T-helper 2 cell treated with Interferon-gamma antibody and Interleukin-4, amounts not matched to agents 5 μg/mL and 100 μg/mL, for 36 hours (primary cell): ENCODE data around the gene JAKMIP1.

ENCODE experiments used
- DNase-seq: peaks from one replicate; pipeline ENCODE4 v3.0.0; 2021; ENCODE audit warnings: low spot score
- H3K27ac Mint-ChIP-seq: one replicate; pipeline ENCODE4 v1.8.0; 2021; ENCODE audit warnings: mild to moderate bottlenecking, mixed read lengths
- H3K27me3 Mint-ChIP-seq: one replicate; pipeline ENCODE4 v1.8.0; 2021; ENCODE audit warnings: low read depth, mixed read lengths
- H3K36me3 Mint-ChIP-seq: one replicate; pipeline ENCODE4 v1.8.0; 2021; ENCODE audit warnings: low read depth, mixed read lengths
- H3K4me1 Mint-ChIP-seq: one replicate; pipeline ENCODE4 v1.8.0; 2021; ENCODE audit warnings: low read depth, mixed read lengths
- H3K4me3 Mint-ChIP-seq: one replicate; pipeline ENCODE4 v1.8.0; 2022; ENCODE audit warnings: mild to moderate bottlenecking, moderate library complexity, mixed read lengths
- H3K9me3 Mint-ChIP-seq: one replicate; pipeline ENCODE4 v1.8.0; 2021; ENCODE audit warnings: mixed read lengths

The JAKMIP1 gene

GRCh38 chr4:6056976-6057766 is 143.2 kb downstream of the JAKMIP1 start:
- DNase-seq, result no peak
- H3K4me3 Mint-ChIP-seq, result no peak overlapping the region
- no peaks in the 10 kb centered on the region for H3K4me1 Mint-ChIP-seq
- peaks cover 26% of the 10 kb centered on the region for H3K9me3 Mint-ChIP-seq
- H3K27ac Mint-ChIP-seq, result no peak overlapping the region
- peaks cover 44% of the 10 kb centered on the region for H3K36me3 Mint-ChIP-seq
- H3K27me3 Mint-ChIP-seq, result no peaks in the 10 kb centered on the region

DNA sequence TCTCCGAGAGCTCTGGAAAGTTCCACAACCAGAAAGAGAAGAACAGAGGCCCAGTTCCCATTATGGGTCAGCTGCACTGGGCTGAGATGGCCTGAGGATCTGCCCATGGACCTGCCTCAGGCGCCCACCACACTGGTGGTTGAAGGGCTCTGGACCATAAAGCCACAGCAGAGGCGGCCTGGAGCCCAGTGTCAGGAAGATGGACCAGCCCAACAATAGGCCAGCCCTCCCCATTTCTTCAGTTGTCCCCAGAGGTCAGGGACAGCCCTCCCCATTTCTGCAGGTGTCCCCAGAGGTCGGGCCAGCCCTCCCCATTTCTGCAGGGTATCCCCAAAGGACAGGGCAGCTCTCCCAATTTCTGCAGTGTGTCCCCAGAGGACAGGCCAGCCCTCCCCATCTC is 144.9 kb downstream of the JAKMIP1 start:
- H3K27ac Mint-ChIP-seq, result no peak overlapping the region
- peaks cover 16% of the 10 kb centered on the region for H3K9me3 Mint-ChIP-seq
- H3K4me3 Mint-ChIP-seq, result no peak overlapping the region
- no peaks in the 10 kb centered on the region for H3K27me3 Mint-ChIP-seq
- DNase-seq, result no peak
- H3K4me1 Mint-ChIP-seq, result no peaks in the 10 kb centered on the region
- peaks cover 29% of the 10 kb centered on the region for H3K36me3 Mint-ChIP-seq

DNA sequence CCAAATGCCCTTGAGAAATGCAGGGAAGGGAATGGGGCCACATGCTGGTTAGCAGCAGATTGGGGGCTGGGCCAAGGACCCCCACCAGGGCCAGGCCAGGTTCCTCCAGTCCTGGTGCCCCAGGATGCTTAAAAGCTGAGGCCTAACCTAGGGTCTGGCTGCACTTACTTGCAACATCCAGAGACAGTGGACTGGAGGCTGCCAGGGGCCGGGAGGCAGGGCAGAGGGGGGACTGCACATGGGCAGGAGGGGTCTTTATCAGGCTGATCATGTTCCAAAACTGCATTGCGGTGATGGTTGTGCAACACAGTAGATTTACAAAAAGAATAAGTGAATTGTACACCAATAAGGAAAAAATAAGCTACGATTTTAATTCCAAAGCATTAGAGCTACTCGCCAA is 145.3 kb downstream of the JAKMIP1 start:
- no peak overlapping the region for H3K4me3 Mint-ChIP-seq
- H3K4me1 Mint-ChIP-seq, result no peaks in the 10 kb centered on the region
- H3K36me3 Mint-ChIP-seq, result peaks cover 25% of the 10 kb centered on the region
- H3K9me3 Mint-ChIP-seq, result peaks cover 12% of the 10 kb centered on the region
- H3K27me3 Mint-ChIP-seq, result no peaks in the 10 kb centered on the region
- no peak for DNase-seq
- H3K27ac Mint-ChIP-seq, result no peak overlapping the region

GRCh38 chr4:6054162-6054922 is 146.0 kb downstream of the JAKMIP1 start:
- no peak overlapping the region for H3K27ac Mint-ChIP-seq
- no peak for DNase-seq
- no peak overlapping the region for H3K4me3 Mint-ChIP-seq
- no peaks in the 10 kb centered on the region for H3K4me1 Mint-ChIP-seq
- peaks cover 18% of the 10 kb centered on the region for H3K36me3 Mint-ChIP-seq
- H3K27me3 Mint-ChIP-seq, result no peaks in the 10 kb centered on the region
- H3K9me3 Mint-ChIP-seq, result peaks cover 10% of the 10 kb centered on the region

- H3K9me3 Mint-ChIP-seq, result no peaks in the 10 kb centered on the region
- no peaks in the 10 kb centered on the region for H3K4me1 Mint-ChIP-seq
- DNase-seq, result no peak
- H3K4me3 Mint-ChIP-seq, result no peak overlapping the region
- H3K27ac Mint-ChIP-seq, result no peak overlapping the region
- no peaks in the 10 kb centered on the region for H3K27me3 Mint-ChIP-seq
- peaks cover 7% of the 10 kb centered on the region for H3K36me3 Mint-ChIP-seq
Observed at GRCh38 chr4:6052679-6053078, 147.7 kb downstream of the JAKMIP1 start.

- Mint-ChIP-seq H3K4me1 (no peaks in the 10 kb centered on the region), H3K27ac (no peak overlapping the region), H3K36me3 (no peaks in the 10 kb centered on the region), H3K9me3 (no peaks in the 10 kb centered on the region), H3K4me3 (no peak overlapping the region), H3K27me3 (no peaks in the 10 kb centered on the region)
- no peak for DNase-seq
Observed at GRCh38 chr4:6050551-6050950, 149.8 kb downstream of the JAKMIP1 start.

DNA sequence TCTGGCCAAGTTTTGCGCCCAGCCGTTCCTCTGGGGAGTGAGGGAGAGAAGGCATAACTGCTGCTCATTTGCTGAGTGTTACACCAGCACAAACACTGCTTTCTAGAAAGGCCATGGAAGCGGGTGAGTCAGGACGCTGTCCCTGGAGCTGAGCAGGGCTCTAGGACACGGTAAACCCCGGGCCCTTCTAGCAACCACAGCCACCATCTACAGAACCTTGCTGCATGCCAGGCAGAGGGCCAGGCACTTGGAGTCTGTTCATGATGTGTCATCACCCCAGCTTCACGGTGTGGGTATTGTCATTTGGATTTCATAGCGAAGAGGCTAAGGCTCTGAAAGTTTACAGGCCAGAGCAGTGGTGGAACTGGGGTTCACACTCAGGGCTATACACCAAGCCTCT is 150.4 kb downstream of the JAKMIP1 start:
- Mint-ChIP-seq H3K9me3 (no peaks in the 10 kb centered on the region), H3K4me1 (peaks cover 2% of the 10 kb centered on the region), H3K36me3 (no peaks in the 10 kb centered on the region), H3K27ac (no peak overlapping the region), H3K4me3 (no peak overlapping the region), H3K27me3 (no peaks in the 10 kb centered on the region)
- no peak for DNase-seq

DNA sequence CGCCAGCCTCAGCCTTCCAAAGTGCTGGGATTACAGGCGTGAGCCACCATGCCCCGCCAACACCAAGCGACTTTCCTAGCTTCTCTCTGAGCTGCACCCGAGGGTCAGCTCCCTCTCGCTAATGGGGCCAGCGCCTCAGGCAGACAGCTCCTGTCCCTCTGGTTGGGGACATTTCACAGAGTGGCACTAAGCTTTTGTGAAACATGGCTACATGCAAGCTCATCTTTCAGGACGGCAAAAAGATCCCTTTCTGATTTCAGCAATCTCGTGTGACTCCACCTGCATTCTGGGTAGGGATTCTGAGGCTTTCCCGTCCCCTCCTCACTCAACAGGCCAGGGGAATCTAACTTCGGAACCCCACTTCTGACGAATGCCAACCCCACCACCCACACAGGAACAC is 151.1 kb downstream of the JAKMIP1 start:
- no peak overlapping the region for H3K27ac Mint-ChIP-seq
- H3K9me3 Mint-ChIP-seq, result no peaks in the 10 kb centered on the region
- H3K4me3 Mint-ChIP-seq, result no peak overlapping the region
- DNase-seq, result no peak
- H3K27me3 Mint-ChIP-seq, result no peaks in the 10 kb centered on the region
- peaks cover 2% of the 10 kb centered on the region for H3K4me1 Mint-ChIP-seq
- H3K36me3 Mint-ChIP-seq, result no peaks in the 10 kb centered on the region

DNA sequence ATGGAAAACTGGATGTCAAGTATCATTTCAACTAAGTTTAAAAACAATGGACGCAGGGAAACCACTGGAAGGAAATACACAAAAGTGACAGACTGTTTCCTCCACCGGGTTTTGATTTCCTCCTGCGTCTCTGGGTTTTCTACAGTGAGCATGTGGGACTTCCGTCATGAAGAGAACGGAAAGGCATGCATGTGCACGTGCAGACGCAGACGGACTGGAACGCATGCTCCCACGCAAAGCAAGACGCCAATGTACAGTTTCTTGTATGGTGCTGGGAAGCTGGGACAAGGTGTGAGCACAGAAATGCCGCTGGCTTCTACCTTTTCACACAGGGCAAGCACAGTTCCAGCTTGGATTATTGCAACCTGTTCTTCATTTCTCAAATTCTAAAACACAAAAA is 151.8 kb downstream of the JAKMIP1 start:
- Mint-ChIP-seq H3K4me3 (no peak overlapping the region), H3K4me1 (peaks cover 4% of the 10 kb centered on the region), H3K9me3 (no peaks in the 10 kb centered on the region), H3K27me3 (no peaks in the 10 kb centered on the region), H3K36me3 (no peaks in the 10 kb centered on the region), H3K27ac (no peak overlapping the region)
- DNase-seq, result no peak

DNA sequence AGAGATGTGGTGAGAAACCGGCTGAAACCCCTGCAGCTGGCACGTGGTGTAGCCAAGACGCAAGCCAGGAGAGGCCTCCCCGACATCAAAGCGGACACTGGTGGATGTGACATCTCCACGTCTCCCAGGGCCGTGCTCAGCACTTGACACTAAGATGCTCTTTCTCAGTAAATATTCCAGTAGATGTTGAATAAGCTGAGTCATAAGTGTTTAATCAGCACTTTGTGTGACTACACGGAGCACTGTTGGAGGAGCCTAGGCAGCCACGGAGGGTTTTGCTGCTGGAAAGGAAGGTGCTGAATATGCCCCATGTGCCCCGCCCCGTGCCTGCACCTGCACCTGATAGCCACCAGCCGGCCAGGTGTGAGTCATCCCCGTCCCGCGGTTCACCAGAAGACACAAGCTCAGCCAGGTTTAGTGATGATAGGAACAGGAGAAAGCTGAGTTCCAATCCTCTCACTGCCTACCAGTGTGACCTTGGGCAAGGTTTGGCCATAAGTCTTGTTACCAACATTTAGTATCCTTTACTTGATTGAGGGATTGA is 153.1 kb downstream of the JAKMIP1 start:
- H3K4me3 Mint-ChIP-seq, result no peak overlapping the region
- no peak overlapping the region for H3K27ac Mint-ChIP-seq
- peaks cover 10% of the 10 kb centered on the region for H3K4me1 Mint-ChIP-seq
- H3K9me3 Mint-ChIP-seq, result no peaks in the 10 kb centered on the region
- DNase-seq, result no peak
- no peaks in the 10 kb centered on the region for H3K36me3 Mint-ChIP-seq
- H3K27me3 Mint-ChIP-seq, result no peaks in the 10 kb centered on the region

DNA sequence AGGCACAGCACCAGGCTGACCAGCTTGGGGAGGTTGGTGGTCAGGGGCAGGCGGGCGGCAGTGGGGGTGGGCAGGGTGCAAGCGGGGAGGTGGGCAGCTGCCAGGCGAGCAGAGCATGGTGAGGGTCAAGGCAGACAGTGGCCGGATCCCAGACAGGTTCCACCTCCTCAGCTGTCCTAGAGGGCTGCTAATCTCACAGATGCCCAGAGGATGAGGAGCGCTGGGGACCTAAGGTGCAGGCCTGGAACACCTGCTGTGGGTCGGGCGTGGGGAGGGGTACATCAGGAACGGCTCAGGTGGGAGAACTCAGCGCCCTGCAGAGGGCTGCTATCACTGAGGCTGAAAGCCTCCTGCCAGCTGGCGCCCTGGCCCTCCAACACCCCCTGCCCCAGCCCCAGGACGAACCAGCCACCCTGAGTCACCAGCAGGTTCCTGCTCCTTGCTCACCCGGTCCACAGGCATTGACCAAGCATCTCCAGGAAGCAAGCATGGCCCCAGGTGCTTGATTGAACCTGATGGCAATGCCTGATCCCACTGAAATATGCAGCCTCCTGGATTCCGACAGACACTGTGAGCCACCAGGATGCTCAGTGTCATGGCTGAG is 153.7 kb downstream of the JAKMIP1 start:
- no peaks in the 10 kb centered on the region for H3K9me3 Mint-ChIP-seq
- H3K4me1 Mint-ChIP-seq, result peaks cover 15% of the 10 kb centered on the region
- H3K36me3 Mint-ChIP-seq, result no peaks in the 10 kb centered on the region

DNA sequence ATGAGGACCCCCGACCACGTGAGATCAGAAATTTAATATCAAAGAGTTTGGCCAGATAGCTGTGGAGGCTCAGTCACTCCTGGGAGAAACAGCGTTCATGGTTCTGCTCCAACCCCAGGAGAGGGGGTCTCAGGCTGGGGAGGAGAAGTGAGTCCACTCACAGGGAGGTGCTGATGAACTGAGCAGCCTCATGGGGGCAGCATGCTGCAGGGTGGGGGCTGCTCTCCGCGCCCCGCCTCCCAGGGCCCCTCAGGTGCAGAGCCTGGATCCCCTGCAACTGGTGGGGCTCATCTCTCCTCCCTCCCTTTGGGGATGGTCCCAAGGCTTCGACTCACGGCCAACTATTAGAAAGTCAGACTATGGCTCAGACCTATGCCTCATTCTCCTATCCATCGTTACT is 155.5 kb downstream of the JAKMIP1 start:
- Mint-ChIP-seq H3K36me3 (no peaks in the 10 kb centered on the region), H3K27ac (no peak overlapping the region), H3K4me3 (no peak overlapping the region), H3K9me3 (no peaks in the 10 kb centered on the region), H3K4me1 (peaks cover 20% of the 10 kb centered on the region), H3K27me3 (no peaks in the 10 kb centered on the region)
- DNase-seq, result no peak

More for the DNA sequence above, 153.7 kb downstream of the JAKMIP1 start:
- Mint-ChIP-seq H3K27me3 (no peaks in the 10 kb centered on the region), H3K27ac (no peak overlapping the region), H3K4me3 (no peak overlapping the region)
- DNase-seq, result no peak

DNA sequence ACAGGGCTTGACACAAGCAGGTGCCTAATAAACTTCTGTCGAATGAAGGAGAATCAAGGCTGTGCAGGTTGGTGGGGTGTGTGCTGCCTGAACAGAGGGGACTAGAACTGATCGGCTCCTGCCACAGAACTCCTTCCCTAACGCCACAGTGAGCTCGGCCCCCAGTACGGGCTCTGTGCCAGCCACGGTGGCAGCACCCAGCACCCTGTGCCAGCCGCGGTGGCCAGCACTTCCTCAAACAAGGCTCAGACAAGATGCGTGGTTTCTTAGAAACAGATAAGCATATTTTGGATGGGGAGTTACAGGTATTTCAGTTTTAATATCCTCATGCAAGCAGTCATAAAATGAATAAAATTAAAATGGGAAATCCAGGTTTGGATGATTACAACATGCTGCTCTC is 156.1 kb downstream of the JAKMIP1 start:
- H3K27me3 Mint-ChIP-seq, result no peaks in the 10 kb centered on the region
- DNase-seq, result no peak
- no peak overlapping the region for H3K4me3 Mint-ChIP-seq
- H3K27ac Mint-ChIP-seq, result no peak overlapping the region
- H3K36me3 Mint-ChIP-seq, result no peaks in the 10 kb centered on the region
- no peaks in the 10 kb centered on the region for H3K9me3 Mint-ChIP-seq
- H3K4me1 Mint-ChIP-seq, result peaks cover 20% of the 10 kb centered on the region

DNA sequence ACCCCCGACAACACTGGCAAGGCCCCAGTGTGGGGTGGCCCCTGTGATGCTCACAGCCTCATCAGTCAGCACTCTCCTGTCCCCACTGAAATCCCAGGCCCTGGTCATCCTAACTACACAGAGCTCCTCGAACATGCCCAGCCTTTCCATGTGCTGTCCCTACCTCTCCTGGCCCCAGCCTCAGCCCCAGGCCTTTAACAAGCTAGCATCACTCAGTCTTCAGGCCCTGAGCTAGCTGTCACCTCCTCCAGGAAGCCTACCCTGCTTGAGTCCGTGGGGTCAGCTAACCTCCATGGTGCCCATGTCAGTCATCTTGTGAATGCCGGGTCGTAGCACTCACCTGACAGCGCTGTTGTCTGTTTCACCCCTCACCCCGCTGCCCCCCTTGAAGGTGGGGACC is 156.5 kb downstream of the JAKMIP1 start:
- Mint-ChIP-seq H3K27me3 (no peaks in the 10 kb centered on the region), H3K27ac (no peak overlapping the region), H3K4me3 (no peak overlapping the region), H3K9me3 (no peaks in the 10 kb centered on the region), H3K4me1 (peaks cover 20% of the 10 kb centered on the region), H3K36me3 (no peaks in the 10 kb centered on the region)
- no peak for DNase-seq
